ENCODE results near the gene WWOX. TPM values are rescaled to one million over a fixed set of nuclear protein-coding genes. Genes with fewer than 3 reads are reported as not detected.

WWOX gene
- total RNA-seq, 1 donor from 2014 or later, result 7.3 TPM

DNA sequence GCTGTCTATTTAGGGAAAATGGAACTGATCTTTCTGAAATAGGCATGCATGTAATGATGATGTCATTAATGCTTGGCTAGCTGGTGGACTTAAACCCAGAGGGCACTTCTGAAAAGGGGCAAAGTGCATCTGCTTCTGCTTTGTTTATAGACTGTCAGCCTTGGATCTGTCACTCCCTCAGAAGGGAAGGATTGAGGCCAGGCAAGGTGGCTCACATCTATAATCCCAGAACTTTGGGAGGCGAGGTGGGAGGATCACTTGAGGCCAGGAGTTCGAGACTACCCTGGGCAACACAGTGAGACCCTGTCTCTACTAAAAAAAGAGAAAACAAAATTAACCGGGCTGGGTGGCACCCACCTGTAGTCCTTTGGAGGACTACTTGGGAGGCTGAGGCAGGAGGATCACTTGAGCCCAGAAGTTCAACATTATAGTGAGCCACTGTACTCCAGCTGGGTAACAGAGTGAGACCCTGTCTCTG is 185.5 kb downstream of the WWOX start:
- H4K20me1 ChIP-seq (ENCODE audit: insufficient read depth, low read length), result no peaks in the 10 kb centered on the region
- no peak overlapping the region for H3K4me2 ChIP-seq (ENCODE audit: low read length)
- H3K4me1 ChIP-seq (ENCODE audit: insufficient read depth, low read length), result no peaks in the 10 kb centered on the region
- no peaks in the 10 kb centered on the region for H3K9me3 ChIP-seq (ENCODE audit: insufficient read depth, low read depth, low read length)
- H3K27ac ChIP-seq (ENCODE audit: low read depth, low read length), result no peak overlapping the region
- TF ChIP-seq, protein P1, sequence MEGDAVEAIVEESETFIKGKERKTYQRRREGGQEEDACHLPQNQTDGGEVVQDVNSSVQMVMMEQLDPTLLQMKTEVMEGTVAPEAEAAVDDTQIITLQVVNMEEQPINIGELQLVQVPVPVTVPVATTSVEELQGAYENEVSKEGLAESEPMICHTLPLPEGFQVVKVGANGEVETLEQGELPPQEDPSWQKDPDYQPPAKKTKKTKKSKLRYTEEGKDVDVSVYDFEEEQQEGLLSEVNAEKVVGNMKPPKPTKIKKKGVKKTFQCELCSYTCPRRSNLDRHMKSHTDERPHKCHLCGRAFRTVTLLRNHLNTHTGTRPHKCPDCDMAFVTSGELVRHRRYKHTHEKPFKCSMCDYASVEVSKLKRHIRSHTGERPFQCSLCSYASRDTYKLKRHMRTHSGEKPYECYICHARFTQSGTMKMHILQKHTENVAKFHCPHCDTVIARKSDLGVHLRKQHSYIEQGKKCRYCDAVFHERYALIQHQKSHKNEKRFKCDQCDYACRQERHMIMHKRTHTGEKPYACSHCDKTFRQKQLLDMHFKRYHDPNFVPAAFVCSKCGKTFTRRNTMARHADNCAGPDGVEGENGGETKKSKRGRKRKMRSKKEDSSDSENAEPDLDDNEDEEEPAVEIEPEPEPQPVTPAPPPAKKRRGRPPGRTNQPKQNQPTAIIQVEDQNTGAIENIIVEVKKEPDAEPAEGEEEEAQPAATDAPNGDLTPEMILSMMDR (IDR thresholded peaks at IDR 0.05; ENCODE audit: insufficient read depth, low read depth, low read length), result no peak
- no peak for TF ChIP-seq EZH2 (IDR thresholded peaks at IDR 0.05; ENCODE audit: insufficient read depth, low read length)
- Mint-ChIP-seq H3K27ac (ENCODE audit: unreplicated experiment) (no peak overlapping the region), H3K9me3 (ENCODE audit: unreplicated experiment) (no peaks in the 10 kb centered on the region), H3K36me3 (ENCODE audit: low read depth, unreplicated experiment) (no peaks in the 10 kb centered on the region), H3K4me1 (ENCODE audit: low read depth, unreplicated experiment) (no peaks in the 10 kb centered on the region), H3K27me3 (ENCODE audit: low read depth, unreplicated experiment) (no peaks in the 10 kb centered on the region), H3K4me3 (ENCODE audit: unreplicated experiment) (no peak overlapping the region)
- FAIRE-seq, result no peak
- no peaks in the 10 kb centered on the region for H3K27me3 ChIP-seq (ENCODE audit: insufficient read depth, low read length)
- H3K9ac ChIP-seq (ENCODE audit: low read length), result no peak overlapping the region
- H3K79me2 ChIP-seq (ENCODE audit: insufficient read depth, low read length), result no peaks in the 10 kb centered on the region
- no peak overlapping the region for H3K4me3 ChIP-seq (ENCODE audit: insufficient read depth, low read depth, low read length)
- no peak overlapping the region for H2AFZ ChIP-seq (ENCODE audit: low read depth, low read length)
- DNase-seq (ENCODE audit: low read depth), result no peak
- H3K36me3 ChIP-seq (ENCODE audit: insufficient read depth, low read length), result no peaks in the 10 kb centered on the region

DNA sequence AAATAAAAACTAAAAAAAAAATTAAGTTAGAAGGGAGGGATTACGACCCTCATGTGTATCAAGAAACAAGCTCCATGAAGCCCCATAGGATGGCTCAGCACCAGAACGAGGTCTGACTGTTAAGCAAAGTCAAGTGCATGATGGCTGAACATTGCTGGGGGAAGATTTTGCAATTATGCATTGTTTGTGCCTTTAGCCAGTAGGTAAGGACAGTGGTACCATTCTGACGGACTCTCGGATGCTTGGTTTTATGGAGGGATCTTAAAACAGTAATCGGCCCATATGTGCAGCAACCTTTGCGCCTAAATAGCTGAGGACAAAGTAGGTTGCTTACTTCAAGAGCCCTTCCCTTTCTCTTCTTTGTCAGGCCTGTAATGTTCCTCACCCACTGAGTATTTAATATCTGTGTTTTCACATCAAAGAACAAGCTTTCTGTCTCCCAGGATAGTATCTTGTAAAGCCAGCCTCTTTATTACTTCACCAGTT is 186.0 kb downstream of the WWOX start:
- Mint-ChIP-seq H3K27ac (ENCODE audit: unreplicated experiment) (no peak overlapping the region), H3K36me3 (ENCODE audit: low read depth, unreplicated experiment) (no peaks in the 10 kb centered on the region), H3K4me1 (ENCODE audit: low read depth, unreplicated experiment) (no peaks in the 10 kb centered on the region), H3K9me3 (ENCODE audit: unreplicated experiment) (no peaks in the 10 kb centered on the region), H3K27me3 (ENCODE audit: low read depth, unreplicated experiment) (no peaks in the 10 kb centered on the region), H3K4me3 (ENCODE audit: unreplicated experiment) (no peak overlapping the region)
- no peaks in the 10 kb centered on the region for H3K4me1 ChIP-seq (ENCODE audit: insufficient read depth, low read length)
- H3K27me3 ChIP-seq (ENCODE audit: insufficient read depth, low read length), result no peaks in the 10 kb centered on the region
- no peak overlapping the region for H3K9ac ChIP-seq (ENCODE audit: low read length)
- no peak overlapping the region for H3K4me2 ChIP-seq (ENCODE audit: low read length)
- no peak for DNase-seq (ENCODE audit: low read depth)
- no peak for FAIRE-seq
- H3K36me3 ChIP-seq (ENCODE audit: insufficient read depth, low read length), result no peaks in the 10 kb centered on the region
- no peaks in the 10 kb centered on the region for H4K20me1 ChIP-seq (ENCODE audit: insufficient read depth, low read length)
- H3K27ac ChIP-seq (ENCODE audit: low read depth, low read length), result no peak overlapping the region
- no peaks in the 10 kb centered on the region for H3K9me3 ChIP-seq (ENCODE audit: insufficient read depth, low read depth, low read length)
- H2AFZ ChIP-seq (ENCODE audit: low read depth, low read length), result no peak overlapping the region
- TF ChIP-seq, protein P1 (IDR thresholded peaks at IDR 0.05; ENCODE audit: insufficient read depth, low read depth, low read length), result no peak
- TF ChIP-seq EZH2 (IDR thresholded peaks at IDR 0.05; ENCODE audit: insufficient read depth, low read length), result no peak
- no peaks in the 10 kb centered on the region for H3K79me2 ChIP-seq (ENCODE audit: insufficient read depth, low read length)
- H3K4me3 ChIP-seq (ENCODE audit: insufficient read depth, low read depth, low read length), result no peak overlapping the region

DNA sequence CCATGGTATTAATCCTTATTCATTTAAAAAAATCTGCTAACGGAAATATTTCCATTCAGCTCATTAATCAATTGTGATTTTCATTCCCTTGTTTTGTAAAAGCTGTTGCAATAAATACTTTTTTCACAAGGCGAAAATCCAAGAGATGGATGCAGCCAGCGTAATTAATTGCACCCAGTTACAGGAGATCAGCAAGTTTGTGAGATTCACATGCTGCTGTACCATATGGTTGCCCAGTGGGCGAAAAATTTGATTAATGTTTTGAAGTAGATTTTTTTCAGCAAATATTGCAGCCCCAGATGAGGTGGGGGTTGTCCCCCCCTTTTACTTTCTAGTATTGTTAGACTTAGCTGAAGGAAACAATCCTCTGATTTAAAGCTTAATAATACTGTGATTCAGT is 186.6 kb downstream of the WWOX start:
- no peaks in the 10 kb centered on the region for H3K9me3 Mint-ChIP-seq (ENCODE audit: unreplicated experiment)
- no peak overlapping the region for H3K4me3 ChIP-seq (ENCODE audit: insufficient read depth, low read depth, low read length)
- H3K27ac Mint-ChIP-seq (ENCODE audit: unreplicated experiment), result no peak overlapping the region
- no peak for TF ChIP-seq EZH2 (IDR thresholded peaks at IDR 0.05; ENCODE audit: insufficient read depth, low read length)
- TF ChIP-seq, protein P1 (IDR thresholded peaks at IDR 0.05; ENCODE audit: insufficient read depth, low read depth, low read length), result no peak
- H3K9ac ChIP-seq (ENCODE audit: low read length), result no peak overlapping the region
- H3K79me2 ChIP-seq (ENCODE audit: insufficient read depth, low read length), result no peaks in the 10 kb centered on the region
- H3K27me3 Mint-ChIP-seq (ENCODE audit: low read depth, unreplicated experiment), result no peaks in the 10 kb centered on the region
- no peak overlapping the region for H2AFZ ChIP-seq (ENCODE audit: low read depth, low read length)
- no peaks in the 10 kb centered on the region for H3K36me3 ChIP-seq (ENCODE audit: insufficient read depth, low read length)
- no peak for FAIRE-seq
- no peak overlapping the region for H3K4me2 ChIP-seq (ENCODE audit: low read length)
- no peaks in the 10 kb centered on the region for H3K27me3 ChIP-seq (ENCODE audit: insufficient read depth, low read length)
- no peak overlapping the region for H3K4me3 Mint-ChIP-seq (ENCODE audit: unreplicated experiment)
- no peaks in the 10 kb centered on the region for H3K9me3 ChIP-seq (ENCODE audit: insufficient read depth, low read depth, low read length)
- H3K4me1 Mint-ChIP-seq (ENCODE audit: low read depth, unreplicated experiment), result no peaks in the 10 kb centered on the region
- H3K27ac ChIP-seq (ENCODE audit: low read depth, low read length), result no peak overlapping the region
- no peaks in the 10 kb centered on the region for H4K20me1 ChIP-seq (ENCODE audit: insufficient read depth, low read length)
- H3K4me1 ChIP-seq (ENCODE audit: insufficient read depth, low read length), result no peaks in the 10 kb centered on the region
- H3K36me3 Mint-ChIP-seq (ENCODE audit: low read depth, unreplicated experiment), result no peaks in the 10 kb centered on the region
- no peak for DNase-seq (ENCODE audit: low read depth)
